OCI-LY7 (cell line): Measurements from ENCODE around the gene TBL1XR1. TPM values are rescaled to one million over a fixed set of nuclear protein-coding genes. Genes with fewer than 3 reads are reported as not detected.

ENCODE experiments used
- BruUV-seq: library from RNA; stranded (reverse); fragments of 400-500 nt; replicated peaks from 2 replicates; lab custom pipeline; 2021; lab: Mats Ljungman, UMichigan
- CTCF ChIA-PET: fragments of 300-600 bp; sonication (Branson Sonifier 250); formaldehyde crosslinking; loops from one replicate; lab custom pipeline; 2022; ENCODE audit warnings: antibody characterized with exemption; ENCODE audit not compliant: unreplicated experiment; lab: Charles Lee
- POLR2A ChIA-PET: fragments of 300-600 bp; sonication (Branson Sonifier 250); formaldehyde crosslinking; loops from one replicate; lab custom pipeline; 2022; ENCODE audit warnings: antibody characterized with exemption; lab: Charles Lee
- DNase-seq: peaks from one replicate; pipeline ENCODE4 v3.0.0-alpha.2; 2015; ENCODE audit warnings: low spot score
- H2AFZ ChIP-seq: fragments of 200-600 bp; sonication (generic), shearing (Covaris generic); 2 replicates; pipeline ENCODE4 v1.6.1; 2014; ENCODE audit warnings: mild to moderate bottlenecking, antibody characterized with exemption, low read length, moderate library complexity
- H3K27ac ChIP-seq: fragments of 200-600 bp; sonication (generic); 2 replicates; pipeline ENCODE4 v1.5.1; 2014; ENCODE audit warnings: mixed run types, low read depth, mild to moderate bottlenecking, moderate library complexity, low read length, inconsistent platforms; ENCODE audit not compliant: poor library complexity, severe bottlenecking
- H3K36me3 ChIP-seq: fragments of 200-600 bp; sonication (generic); 2 replicates; pipeline ENCODE4 v1.6.1; 2014; ENCODE audit warnings: mild to moderate bottlenecking, antibody characterized with exemption, low read length, moderate library complexity, mixed read lengths; ENCODE audit not compliant: insufficient read depth
- H3K4me1 ChIP-seq: fragments of 200-600 bp; sonication (generic); 2 replicates; pipeline ENCODE4 v1.5.1; 2014; ENCODE audit warnings: mild to moderate bottlenecking, low read length; ENCODE audit not compliant: insufficient read depth, poor library complexity, severe bottlenecking
- H3K4me2 ChIP-seq: fragments of 200-600 bp; sonication (generic); 2 replicates; pipeline ENCODE4 v1.6.1; 2014; ENCODE audit warnings: mild to moderate bottlenecking, low read length
- H3K4me3 ChIP-seq: fragments of 200-600 bp; sonication (generic); 2 replicates; pipeline ENCODE4 v1.5.1; 2014; ENCODE audit warnings: mild to moderate bottlenecking, low read depth, low read length; ENCODE audit not compliant: poor library complexity, severe bottlenecking
- H3K79me2 ChIP-seq: fragments of 200-600 bp; sonication (generic); 2 replicates; pipeline ENCODE4 v1.6.1; 2016; ENCODE audit warnings: low read depth, mild to moderate bottlenecking, low read length, moderate library complexity, mixed read lengths; ENCODE audit not compliant: insufficient read depth
- H3K9me2 ChIP-seq: fragments of 200-600 bp; sonication (generic); 2 replicates; pipeline ENCODE4 v1.6.1; 2016; ENCODE audit warnings: mild to moderate bottlenecking, low read length, mixed read lengths; ENCODE audit not compliant: insufficient read depth
- H3K9me3 ChIP-seq: fragments of 200-600 bp; sonication (generic); 2 replicates; pipeline ENCODE4 v1.6.1; 2014; ENCODE audit warnings: mild to moderate bottlenecking, mixed run types, low read length, mixed read lengths
- H4K20me1 ChIP-seq: fragments of 200-600 bp; sonication (generic); 2 replicates; pipeline ENCODE4 v1.6.1; 2014; ENCODE audit warnings: mild to moderate bottlenecking, antibody characterized with exemption, low read length, moderate library complexity, mixed read lengths; ENCODE audit not compliant: insufficient read depth
- EZH2phosphoT487 ChIP-seq: fragments of 200-600 bp; sonication (generic); IDR thresholded peaks from 2 replicates; pipeline ENCODE4 v1.6.1; 2018; ENCODE audit warnings: low read depth, borderline replicate concordance, mild to moderate bottlenecking, mixed run types, antibody characterized with exemption, low read length, moderate library complexity, mixed read lengths
- intact Hi-C: fragments of 100-400 bp; cut with micrococcal nuclease; formaldehyde crosslinking; loops from one replicate; pipeline ENCODE4 v1.10.0; 2022; ENCODE audit not compliant: unreplicated experiment
- total RNA-seq, 2 experiments: library from RNA; depleted of rRNA in 1 of 2; stranded (reverse); fragments of >200 nt in 1 of 2; shearing (Covaris generic) in 1 of 2; gene quantifications; 2 replicates each; pipeline ENCODE4 v1.2.3, GENCODE V29; 2014 to 2022
- TF ChIP-seq, protein P1 (sequence below): fragments of 200-600 bp; sonication (generic); conservative IDR thresholded peaks from 2 replicates; pipeline ENCODE4 v1.5.1; 2014; ENCODE audit warnings: mild to moderate bottlenecking, antibody characterized with exemption, low read length, moderate library complexity, mixed read lengths

The TBL1XR1 gene
- total RNA-seq, 2 experiments from 2014 or later: 103 to 158 TPM

DNA sequence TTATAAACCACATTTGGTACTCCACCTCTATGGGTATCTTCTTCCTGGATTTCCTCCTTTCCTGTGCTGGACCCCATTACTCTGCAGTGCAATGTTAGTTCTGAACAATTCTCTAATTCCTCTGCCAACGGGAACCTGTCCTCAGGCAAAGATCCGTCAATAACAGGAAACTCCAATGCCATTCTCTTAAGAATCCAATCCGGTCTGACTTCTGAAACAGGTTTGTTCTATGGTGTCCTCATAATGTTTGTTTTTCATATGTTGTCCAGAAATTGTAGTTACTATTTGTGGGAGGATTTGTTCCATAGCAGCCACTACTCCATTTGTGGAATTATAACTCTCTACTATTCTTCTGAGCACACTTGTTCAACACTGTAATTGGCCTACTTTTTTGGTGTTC is 112.7 kb downstream of the TBL1XR1 start:
- BruUV-seq: no TSS peak
- Histone ChIP-seq H2AFZ (no peak overlapping the region), H3K9me2 (no peaks in the 10 kb centered on the region), H3K4me1 (peaks cover 20% of the 10 kb centered on the region), H3K27ac (no peak overlapping the region), H3K4me3 (no peak overlapping the region), H3K4me2 (no peak overlapping the region), H4K20me1 (peaks cover 16% of the 10 kb centered on the region; the same call in 1 of the 2 replicates), H3K9me3 (no peaks in the 10 kb centered on the region), H3K79me2 (peaks cover 98% of the 10 kb centered on the region), H3K36me3 (peaks cover 31% of the 10 kb centered on the region)
- CTCF ChIA-PET: no interaction called here
- intact Hi-C loops: no loop called here
- no peak for DNase-seq
- POLR2A ChIA-PET: interaction anchor here (0.6 to 0.7 kb wide), 2 partner anchors 59 to 69 kb away, joined by 3 to 5 read pairs; no protein-coding TSS in a partner anchor
- no peak for TF ChIP-seq EZH2phosphoT487
- TF ChIP-seq, protein P1, sequence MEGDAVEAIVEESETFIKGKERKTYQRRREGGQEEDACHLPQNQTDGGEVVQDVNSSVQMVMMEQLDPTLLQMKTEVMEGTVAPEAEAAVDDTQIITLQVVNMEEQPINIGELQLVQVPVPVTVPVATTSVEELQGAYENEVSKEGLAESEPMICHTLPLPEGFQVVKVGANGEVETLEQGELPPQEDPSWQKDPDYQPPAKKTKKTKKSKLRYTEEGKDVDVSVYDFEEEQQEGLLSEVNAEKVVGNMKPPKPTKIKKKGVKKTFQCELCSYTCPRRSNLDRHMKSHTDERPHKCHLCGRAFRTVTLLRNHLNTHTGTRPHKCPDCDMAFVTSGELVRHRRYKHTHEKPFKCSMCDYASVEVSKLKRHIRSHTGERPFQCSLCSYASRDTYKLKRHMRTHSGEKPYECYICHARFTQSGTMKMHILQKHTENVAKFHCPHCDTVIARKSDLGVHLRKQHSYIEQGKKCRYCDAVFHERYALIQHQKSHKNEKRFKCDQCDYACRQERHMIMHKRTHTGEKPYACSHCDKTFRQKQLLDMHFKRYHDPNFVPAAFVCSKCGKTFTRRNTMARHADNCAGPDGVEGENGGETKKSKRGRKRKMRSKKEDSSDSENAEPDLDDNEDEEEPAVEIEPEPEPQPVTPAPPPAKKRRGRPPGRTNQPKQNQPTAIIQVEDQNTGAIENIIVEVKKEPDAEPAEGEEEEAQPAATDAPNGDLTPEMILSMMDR: no peak

DNA sequence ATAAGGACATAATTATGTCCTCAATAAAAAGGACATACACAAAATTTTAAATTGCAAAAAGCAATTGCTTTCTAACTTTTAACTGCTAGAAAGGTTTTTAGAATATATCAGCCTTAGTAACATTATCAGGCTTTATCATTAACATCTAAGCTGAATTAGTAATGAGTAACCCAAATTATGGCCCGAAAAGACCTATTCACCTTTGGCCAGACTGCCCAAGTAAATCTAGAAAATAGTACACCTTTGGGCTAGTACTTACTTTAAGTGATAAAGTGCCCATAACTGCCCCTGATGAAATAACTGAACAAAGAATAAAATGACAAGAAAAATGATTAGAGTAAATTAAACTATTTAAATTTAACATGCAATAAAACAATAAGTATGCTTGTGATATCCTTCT is 117.2 kb downstream of the TBL1XR1 start:
- peaks cover 97% of the 10 kb centered on the region for H3K79me2 ChIP-seq
- intact Hi-C loops: no loop called here
- ChIA-PET POLR2A (interaction anchor here (0.6 to 1.2 kb wide), 4 partner anchors 16 to 1471 kb away, joined by 3 read pairs; no protein-coding TSS in a partner anchor), CTCF (no interaction called here)
- no peak overlapping the region for H3K4me3 ChIP-seq
- H3K4me1 ChIP-seq: no peaks in the 10 kb centered on the region
- no peak for DNase-seq
- H4K20me1 ChIP-seq: peaks cover 18% of the 10 kb centered on the region; the same call in 1 of the 2 replicates
- TF ChIP-seq EZH2phosphoT487: no peak
- TF ChIP-seq, protein P1: no peak
- no TSS peak for BruUV-seq
- no peaks in the 10 kb centered on the region for H3K9me2 ChIP-seq
- no peak overlapping the region for H3K27ac ChIP-seq
- H2AFZ ChIP-seq: no peak overlapping the region
- H3K9me3 ChIP-seq: no peaks in the 10 kb centered on the region
- H3K36me3 ChIP-seq: peaks cover 54% of the 10 kb centered on the region
- no peak overlapping the region for H3K4me2 ChIP-seq

DNA sequence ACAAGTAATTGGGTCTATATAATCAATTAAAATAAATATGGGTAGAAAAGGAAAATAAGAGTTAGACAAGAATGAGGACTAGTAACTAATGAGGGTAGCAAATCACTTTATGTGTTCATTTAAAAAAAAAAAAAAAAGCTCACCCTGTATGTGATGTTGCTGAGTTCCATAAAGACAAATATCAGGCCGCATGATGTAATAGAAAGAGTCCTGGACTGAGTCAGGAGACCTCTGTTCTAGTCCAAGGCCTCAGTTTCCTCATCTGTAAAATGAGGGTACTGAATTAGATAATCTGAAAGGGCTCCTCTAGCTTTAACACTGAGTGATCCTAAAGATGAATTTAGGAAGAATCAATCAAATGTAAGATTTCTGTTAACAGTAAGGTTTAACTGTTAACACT is 117.6 kb downstream of the TBL1XR1 start:
- no peak overlapping the region for H3K4me3 ChIP-seq
- H3K4me2 ChIP-seq: no peak overlapping the region
- ChIA-PET POLR2A (interaction anchor here (0.6 kb wide), 1 partner anchor 1472 kb away, joined by 3 read pairs; no protein-coding TSS in a partner anchor), CTCF (no interaction called here)
- BruUV-seq: no TSS peak
- intact Hi-C loops: no loop called here
- peaks cover 55% of the 10 kb centered on the region for H3K36me3 ChIP-seq
- H4K20me1 ChIP-seq: peaks cover 18% of the 10 kb centered on the region; the same call in 1 of the 2 replicates
- H3K27ac ChIP-seq: no peak overlapping the region
- TF ChIP-seq, protein P1: no peak
- no peak for TF ChIP-seq EZH2phosphoT487
- H3K4me1 ChIP-seq: no peaks in the 10 kb centered on the region
- H3K9me3 ChIP-seq: no peaks in the 10 kb centered on the region
- H2AFZ ChIP-seq: no peak overlapping the region
- peaks cover 97% of the 10 kb centered on the region for H3K79me2 ChIP-seq
- no peak for DNase-seq
- no peaks in the 10 kb centered on the region for H3K9me2 ChIP-seq
